ENCODE results near the gene GTPBP8. TPM values are rescaled to one million over a fixed set of nuclear protein-coding genes. Genes with fewer than 3 reads are reported as not detected.

The GTPBP8 gene
- polyA plus RNA-seq, 1 donor from 2014 or later: 32.4 TPM

DNA sequence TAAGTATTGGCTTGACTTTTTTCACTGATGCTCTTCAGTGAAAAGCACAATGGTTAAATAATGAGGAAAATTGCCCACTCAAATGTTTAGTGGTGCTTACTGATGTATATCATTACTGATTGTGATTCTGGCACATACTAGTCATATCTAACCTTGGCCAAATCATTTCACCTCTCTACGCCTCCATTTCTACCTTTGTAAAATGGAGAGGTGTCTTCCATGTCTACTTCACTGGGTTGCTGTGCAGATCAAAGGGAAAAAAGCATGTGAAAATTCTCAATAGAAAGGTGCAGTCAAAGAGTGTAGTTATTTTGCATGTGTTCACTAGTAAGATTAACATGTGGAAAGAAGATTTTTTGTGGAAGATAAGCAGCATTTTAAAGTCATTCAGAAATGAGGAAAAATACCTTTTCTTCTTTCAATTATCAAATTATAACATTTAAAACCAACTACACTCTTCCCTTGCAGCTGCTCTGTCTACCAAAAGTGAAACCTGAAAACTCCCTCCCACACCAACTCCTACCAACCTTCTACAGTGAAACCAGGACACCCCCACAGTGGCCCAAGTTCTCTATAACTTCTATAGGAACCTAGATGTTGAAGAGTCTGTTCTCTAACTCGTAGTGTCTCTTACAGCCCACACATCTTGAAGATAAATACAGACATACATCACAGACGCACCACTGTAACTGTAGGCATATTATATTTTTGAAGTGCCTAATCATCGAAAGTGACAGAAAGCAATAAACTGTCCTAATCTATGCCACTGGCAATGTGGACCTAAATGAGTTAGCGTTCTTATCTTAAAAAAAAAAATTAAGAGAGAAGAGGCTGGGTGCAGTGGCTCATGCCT is 17.2 kb upstream of the GTPBP8 start:
- Histone ChIP-seq H3K9me3 (ENCODE audit: low read length) (no peaks in the 10 kb centered on the region), H3K27ac (ENCODE audit: low read length) (no peak overlapping the region), H3K9ac (ENCODE audit: low read length) (no peak overlapping the region), H3K36me3 (ENCODE audit: insufficient read depth, low read length) (no peaks in the 10 kb centered on the region), H3K4me3 (ENCODE audit: low read length) (no peak overlapping the region), H2AFZ (ENCODE audit: low read depth, low read length) (no peak overlapping the region), H3K4me2 (ENCODE audit: low read length) (no peak overlapping the region), H4K20me1 (ENCODE audit: insufficient read depth) (no peaks in the 10 kb centered on the region), H3K27me3 (ENCODE audit: insufficient read depth, low read depth, low read length) (no peaks in the 10 kb centered on the region), H3F3A (ENCODE audit: insufficient read depth, low read length, poor library complexity, severe bottlenecking) (no peaks in the 10 kb centered on the region), H3K79me2 (replicated peaks; ENCODE audit: insufficient read depth, low read length) (no peaks in the 10 kb centered on the region), H3K9me2 (ENCODE audit: insufficient read depth, low read length) (no peaks in the 10 kb centered on the region)
- TF ChIP-seq CTCF (IDR thresholded peaks at IDR 0.05; ENCODE audit: poor library complexity, severe bottlenecking): no peak
- TF ChIP-seq EZH2 (IDR thresholded peaks at IDR 0.05; ENCODE audit: borderline replicate concordance, insufficient read depth, low read length, poor library complexity, severe bottlenecking): no peak
- no peak for TF ChIP-seq MXI1 (conservative IDR thresholded peaks at IDR 0.05; ENCODE audit: poor library complexity, severe bottlenecking)
- TF ChIP-seq POLR2AphosphoS5 (IDR thresholded peaks at IDR 0.05): no peak
- TF ChIP-seq SMC3 (conservative IDR thresholded peaks at IDR 0.05; ENCODE audit: poor library complexity): no peak
- TF ChIP-seq TAF1 (IDR thresholded peaks at IDR 0.05; ENCODE audit: low read depth): no peak
- TF ChIP-seq EP300 (conservative IDR thresholded peaks at IDR 0.05; ENCODE audit: poor library complexity, severe bottlenecking): no peak
- TF ChIP-seq REST (IDR thresholded peaks at IDR 0.05; ENCODE audit: borderline replicate concordance): no peak
- TF ChIP-seq RAD21 (conservative IDR thresholded peaks at IDR 0.05): no peak

DNA sequence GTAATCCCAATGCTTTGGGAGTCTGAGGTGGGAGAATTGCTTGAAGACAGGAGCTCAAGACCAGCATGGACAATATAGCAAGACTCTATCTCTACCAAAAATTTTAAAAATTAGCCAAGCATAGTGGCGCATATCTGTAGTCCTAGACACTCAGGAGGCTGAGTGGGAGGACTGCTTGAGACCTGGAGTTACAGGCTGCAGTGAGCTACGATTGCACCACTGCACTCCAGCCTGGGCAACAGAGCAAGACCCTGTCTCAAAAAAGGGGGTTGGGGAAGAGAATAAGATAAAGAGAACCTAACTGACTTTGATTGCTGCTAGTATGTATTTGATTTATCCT is 16.6 kb upstream of the GTPBP8 start:
- H3K36me3 ChIP-seq (ENCODE audit: insufficient read depth, low read length): no peaks in the 10 kb centered on the region
- no peaks in the 10 kb centered on the region for H3K79me2 ChIP-seq (replicated peaks; ENCODE audit: insufficient read depth, low read length)
- no peak overlapping the region for H3K4me3 ChIP-seq (ENCODE audit: low read length)
- H3K27ac ChIP-seq (ENCODE audit: low read length): no peak overlapping the region
- no peak overlapping the region for H2AFZ ChIP-seq (ENCODE audit: low read depth, low read length)
- H3K9me2 ChIP-seq (ENCODE audit: insufficient read depth, low read length): no peaks in the 10 kb centered on the region
- no peaks in the 10 kb centered on the region for H4K20me1 ChIP-seq (ENCODE audit: insufficient read depth)
- no peak overlapping the region for H3K9ac ChIP-seq (ENCODE audit: low read length)
- no peak overlapping the region for H3K4me2 ChIP-seq (ENCODE audit: low read length)
- no peaks in the 10 kb centered on the region for H3K9me3 ChIP-seq (ENCODE audit: low read length)
- no peaks in the 10 kb centered on the region for H3F3A ChIP-seq (ENCODE audit: insufficient read depth, low read length, poor library complexity, severe bottlenecking)
- no peaks in the 10 kb centered on the region for H3K27me3 ChIP-seq (ENCODE audit: insufficient read depth, low read depth, low read length)
- TF ChIP-seq SMC3 (conservative IDR thresholded peaks at IDR 0.05; ENCODE audit: poor library complexity) (no peak), REST (IDR thresholded peaks at IDR 0.05; ENCODE audit: borderline replicate concordance) (no peak)

Measured in neural cell (in vitro differentiated cells).